DOHH2 (cell line): ENCODE measurements around the gene TSHZ2.

Source experiments
- H3F3A ChIP-seq: fragments of 200-600 bp; sonication (generic), shearing (Covaris generic); 2 replicates; pipeline ENCODE4 v1.6.0; 2016; ENCODE audit warnings: antibody characterized with exemption, mild to moderate bottlenecking; ENCODE audit not compliant: control insufficient read depth, insufficient read depth
- H3K27ac ChIP-seq: fragments of 200-600 bp; sonication (generic); 2 replicates; pipeline ENCODE4 v1.5.1; 2014; ENCODE audit warnings: low read depth, mild to moderate bottlenecking, low read length, moderate library complexity
- H3K27me3 ChIP-seq: fragments of 200-600 bp; sonication (generic); 2 replicates; pipeline ENCODE4 v1.6.1; 2014; ENCODE audit warnings: mild to moderate bottlenecking, low read length, mixed read lengths; ENCODE audit not compliant: control insufficient read depth
- H3K36me3 ChIP-seq: fragments of 200-600 bp; sonication (generic); 2 replicates; pipeline ENCODE4 v1.6.1; 2014; ENCODE audit warnings: mild to moderate bottlenecking, low read length, moderate library complexity, mixed read lengths; ENCODE audit not compliant: control insufficient read depth
- H3K4me1 ChIP-seq: fragments of 200-600 bp; sonication (generic); 2 replicates; pipeline ENCODE4 v1.6.1; 2014; ENCODE audit warnings: mild to moderate bottlenecking, low read length, mixed read lengths; ENCODE audit not compliant: control insufficient read depth
- H3K4me2 ChIP-seq: fragments of 200-600 bp; sonication (generic); 2 replicates; pipeline ENCODE4 v1.6.0; 2014; ENCODE audit warnings: mild to moderate bottlenecking, low read length, moderate library complexity
- H3K4me3 ChIP-seq: fragments of 200-600 bp; sonication (generic); 2 replicates; pipeline ENCODE4 v1.5.1; 2014; ENCODE audit warnings: mild to moderate bottlenecking, low read length, mixed read lengths
- H3K79me2 ChIP-seq: fragments of 200-600 bp; sonication (generic); 2 replicates; pipeline ENCODE4 v1.6.1; 2014; ENCODE audit warnings: mild to moderate bottlenecking, low read length, mixed read lengths; ENCODE audit not compliant: control insufficient read depth
- H3K9me2 ChIP-seq: fragments of 200-600 bp; sonication (generic); replicated peaks from 2 replicates; pipeline ENCODE4 v1.6.1; 2014; ENCODE audit warnings: mild to moderate bottlenecking, low read length, mixed read lengths; ENCODE audit not compliant: control insufficient read depth
- H3K9me3 ChIP-seq: fragments of 200-600 bp; sonication (generic); 2 replicates; pipeline ENCODE4 v1.6.1; 2014; ENCODE audit warnings: antibody characterized with exemption, low read length, mixed read lengths; ENCODE audit not compliant: control insufficient read depth, insufficient read depth
- H4K20me1 ChIP-seq: fragments of 200-600 bp; sonication (generic); 2 replicates; pipeline ENCODE4 v1.6.0; 2014; ENCODE audit warnings: low read depth, mild to moderate bottlenecking, antibody characterized with exemption, low read length, moderate library complexity; ENCODE audit not compliant: control insufficient read depth, insufficient read depth
- CTCF ChIP-seq: fragments of 200-600 bp; sonication (generic); IDR thresholded peaks from one replicate; pipeline ENCODE4 v1.5.1; 2014; ENCODE audit warnings: antibody characterized with exemption, mild to moderate bottlenecking, low read depth, low read length; ENCODE audit not compliant: poor library complexity, severe bottlenecking
- EZH2phosphoT487 ChIP-seq: fragments of 200-600 bp; sonication (generic); IDR thresholded peaks from 2 replicates; pipeline ENCODE4 v1.6.1; 2017; ENCODE audit warnings: borderline replicate concordance, mild to moderate bottlenecking, antibody characterized with exemption, low read length, moderate library complexity, mixed read lengths

The TSHZ2 gene

GRCh38 chr20:53287357-53288042 lies 315.3 kb downstream of the TSHZ2 start:
- TF ChIP-seq EZH2phosphoT487 (no peak), CTCF (no peak)
- Histone ChIP-seq H4K20me1 (no peaks in the 10 kb centered on the region), H3K9me2 (no peaks in the 10 kb centered on the region), H3K4me3 (no peak overlapping the region), H3K27ac (no peak overlapping the region), H3K27me3 (no peaks in the 10 kb centered on the region), H3K79me2 (no peaks in the 10 kb centered on the region), H3K9me3 (no peaks in the 10 kb centered on the region), H3K36me3 (no peaks in the 10 kb centered on the region), H3K4me1 (no peaks in the 10 kb centered on the region), H3F3A (no peaks in the 10 kb centered on the region), H3K4me2 (no peak overlapping the region)

- Histone ChIP-seq H3K4me1 (no peaks in the 10 kb centered on the region), H3K4me2 (no peak overlapping the region), H3K9me2 (no peaks in the 10 kb centered on the region), H4K20me1 (no peaks in the 10 kb centered on the region), H3K27me3 (peaks cover 3% of the 10 kb centered on the region; the same call in 1 of the 2 replicates), H3K79me2 (no peaks in the 10 kb centered on the region), H3K4me3 (no peak overlapping the region), H3K36me3 (no peaks in the 10 kb centered on the region), H3F3A (no peaks in the 10 kb centered on the region), H3K27ac (no peak overlapping the region), H3K9me3 (no peaks in the 10 kb centered on the region)
- TF ChIP-seq CTCF: peak; percentile 47
- no peak for TF ChIP-seq EZH2phosphoT487
Measured at GRCh38 chr20:53291548-53291947, 319.4 kb downstream of the TSHZ2 start.

GRCh38 chr20:53292347-53292746 lies 320.2 kb downstream of the TSHZ2 start:
- no peaks in the 10 kb centered on the region for H4K20me1 ChIP-seq
- H3K27me3 ChIP-seq: peaks cover 3% of the 10 kb centered on the region; the same call in 1 of the 2 replicates
- no peaks in the 10 kb centered on the region for H3K9me2 ChIP-seq
- H3K4me2 ChIP-seq: no peak overlapping the region
- H3K27ac ChIP-seq: no peak overlapping the region
- H3F3A ChIP-seq: no peaks in the 10 kb centered on the region
- TF ChIP-seq EZH2phosphoT487: no peak
- TF ChIP-seq CTCF: no peak
- no peaks in the 10 kb centered on the region for H3K79me2 ChIP-seq
- H3K9me3 ChIP-seq: no peaks in the 10 kb centered on the region
- H3K36me3 ChIP-seq: no peaks in the 10 kb centered on the region
- H3K4me3 ChIP-seq: no peak overlapping the region
- H3K4me1 ChIP-seq: no peaks in the 10 kb centered on the region
